Hepatic stellate cell (primary cell): ENCODE measurements around the gene MASP2.
"Not testable (repeated sequence)": the region's sequence is repeated elsewhere in the genome, so short reads cannot be mapped to it uniquely, and the experiment has no call there.

Experiments
- DNase-seq: peaks from one replicate; pipeline ENCODE4 v3.0.0; 2011; ENCODE audit warnings: low spot score

MASP2 gene

DNA sequence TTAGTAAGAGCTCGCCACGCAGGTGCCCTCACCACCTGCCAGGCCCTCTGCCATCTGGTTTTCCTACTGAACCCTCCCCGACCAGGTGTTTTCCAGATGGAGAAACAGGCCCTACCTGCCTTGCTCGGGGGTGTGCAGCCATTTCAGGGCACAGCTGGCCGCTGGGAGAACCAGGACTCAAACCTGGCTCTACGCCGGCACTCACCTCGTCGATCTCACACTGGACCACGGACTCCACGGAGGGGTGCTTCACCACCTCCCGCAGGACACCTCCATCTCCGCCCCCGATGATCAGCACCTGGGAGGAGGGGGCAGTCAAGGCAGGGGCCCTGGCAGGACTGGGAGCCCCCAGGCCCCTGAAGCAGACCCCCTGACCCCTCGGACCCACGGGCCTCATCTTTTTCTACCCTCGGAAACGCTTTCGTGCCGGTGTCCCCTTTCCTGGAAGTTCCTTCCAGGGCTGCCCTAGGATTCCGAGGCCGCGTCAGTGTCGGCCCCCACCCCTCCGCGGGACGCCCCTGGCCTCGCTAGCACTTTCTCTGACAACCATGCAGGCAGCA is 11.6 kb upstream of the MASP2 start:
- no peak for DNase-seq

DNA sequence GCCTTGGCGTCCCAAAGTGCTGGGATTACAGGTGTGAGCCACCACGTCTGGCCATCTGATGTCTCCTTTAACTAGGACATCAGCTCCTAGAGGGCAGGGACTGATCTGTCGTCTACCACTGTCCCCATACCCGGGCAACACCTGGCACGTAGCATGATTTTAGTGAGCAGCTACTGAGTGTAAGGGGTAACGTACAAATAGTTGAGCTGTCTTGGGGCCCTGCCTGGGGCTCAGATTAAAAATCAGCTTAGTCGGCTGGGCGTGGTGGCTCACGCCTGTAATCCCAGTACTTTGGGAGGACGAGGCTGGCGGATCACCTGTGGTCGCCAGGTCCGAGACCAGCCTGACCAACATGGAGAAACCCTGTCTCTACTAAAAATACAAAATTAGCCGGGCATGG is 11.0 kb upstream of the MASP2 start:
- no peak for DNase-seq

DNA sequence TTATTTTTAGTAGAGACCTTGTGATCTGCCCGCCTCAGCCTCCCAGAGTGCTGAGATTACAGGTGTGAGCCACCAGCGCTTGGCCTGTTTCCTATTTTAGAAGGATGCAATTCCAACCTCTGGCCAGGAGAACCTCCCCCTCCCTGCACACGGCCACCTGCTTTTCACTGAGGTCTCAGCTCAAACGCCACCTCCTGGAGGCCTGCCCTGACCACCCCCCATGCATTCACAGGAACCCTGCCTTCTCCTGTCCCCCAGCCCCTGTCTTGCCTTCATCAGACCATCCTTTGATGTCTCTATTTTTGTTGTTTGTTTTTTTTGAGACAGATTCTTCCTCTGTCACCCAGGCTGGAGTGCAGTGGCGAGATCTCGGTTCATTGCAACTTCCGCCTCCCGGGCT is 10.4 kb upstream of the MASP2 start:
- DNase-seq: no peak

DNA sequence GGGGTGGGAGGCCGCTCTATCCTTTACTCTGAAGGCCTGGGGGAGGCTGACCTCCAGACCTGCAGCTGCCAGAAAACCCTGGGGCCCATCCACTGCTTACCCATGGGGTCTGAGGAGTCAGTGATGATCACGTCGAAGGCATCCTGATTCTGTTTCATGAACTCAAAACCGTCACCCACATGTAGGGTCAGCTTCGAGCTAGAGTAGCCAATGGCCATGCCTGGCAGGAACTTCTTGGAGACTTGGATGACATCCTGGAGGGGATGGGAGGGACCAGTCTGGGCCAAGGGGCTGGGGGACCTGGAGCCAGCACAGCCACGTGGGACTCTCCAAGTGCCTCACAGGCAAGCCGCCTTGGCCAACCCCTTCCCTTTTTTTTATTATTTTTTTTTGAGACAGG is 9.5 kb upstream of the MASP2 start:
- no peak for DNase-seq

DNA sequence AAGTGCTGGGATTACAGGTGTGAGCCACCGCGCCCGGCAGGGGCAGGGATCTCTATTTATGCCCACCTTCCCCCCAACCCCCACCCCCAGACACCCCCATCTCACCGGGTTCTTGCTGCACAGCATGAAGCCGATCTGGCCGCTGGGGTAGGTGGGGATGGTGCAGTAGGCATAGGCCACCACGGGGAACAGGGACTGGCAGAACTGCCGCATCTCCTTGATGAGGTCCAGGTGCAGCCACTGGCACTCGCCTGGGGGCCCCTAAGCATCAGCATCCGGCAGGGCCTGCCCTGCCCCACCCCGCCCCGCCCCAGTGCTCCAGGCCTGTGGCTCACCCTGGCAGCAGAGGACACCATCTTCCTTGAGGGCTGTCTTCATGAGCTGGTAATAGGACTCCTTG is 8.6 kb upstream of the MASP2 start:
- no peak for DNase-seq

DNA sequence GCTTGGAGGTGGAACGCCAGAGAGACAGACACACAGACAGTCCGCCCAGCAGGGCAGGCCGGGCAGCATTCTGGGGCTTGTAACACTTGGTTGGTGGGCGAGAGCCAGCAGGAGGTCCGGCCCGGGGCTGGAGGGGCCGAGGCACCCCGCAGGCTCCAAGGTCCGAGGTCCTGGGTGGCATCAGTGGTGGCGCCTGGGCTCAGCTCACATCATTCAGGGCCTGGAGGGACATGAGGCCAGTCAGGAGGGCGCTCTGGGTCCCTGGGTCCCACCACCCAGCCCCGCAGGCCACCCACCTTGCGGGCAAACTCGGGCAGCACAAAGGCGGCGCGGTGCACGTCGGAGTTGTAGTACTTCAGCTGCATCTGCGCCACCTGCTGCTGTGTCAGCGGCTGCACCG is 7.6 kb upstream of the MASP2 start:
- DNase-seq: no peak

DNA sequence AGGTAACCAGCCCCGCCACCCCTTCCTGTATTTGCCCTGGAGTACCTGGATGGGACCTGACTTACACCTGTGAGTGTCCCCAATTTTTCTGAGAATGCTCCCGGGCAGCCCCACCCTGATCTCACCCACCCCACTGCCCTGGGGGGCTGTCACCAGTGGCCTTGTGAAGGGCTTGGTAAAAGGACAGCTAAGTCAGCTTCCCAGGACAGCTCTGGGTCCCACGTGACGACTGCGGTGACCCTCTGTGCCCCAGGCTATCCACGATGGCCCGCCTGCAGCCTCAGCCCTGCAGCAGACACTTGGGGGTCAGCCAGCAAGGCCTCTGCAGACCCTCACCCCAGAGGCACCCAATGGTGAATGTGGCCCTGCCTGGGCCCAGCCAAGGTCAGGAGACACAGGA is 7.1 kb upstream of the MASP2 start:
- no peak for DNase-seq

DNA sequence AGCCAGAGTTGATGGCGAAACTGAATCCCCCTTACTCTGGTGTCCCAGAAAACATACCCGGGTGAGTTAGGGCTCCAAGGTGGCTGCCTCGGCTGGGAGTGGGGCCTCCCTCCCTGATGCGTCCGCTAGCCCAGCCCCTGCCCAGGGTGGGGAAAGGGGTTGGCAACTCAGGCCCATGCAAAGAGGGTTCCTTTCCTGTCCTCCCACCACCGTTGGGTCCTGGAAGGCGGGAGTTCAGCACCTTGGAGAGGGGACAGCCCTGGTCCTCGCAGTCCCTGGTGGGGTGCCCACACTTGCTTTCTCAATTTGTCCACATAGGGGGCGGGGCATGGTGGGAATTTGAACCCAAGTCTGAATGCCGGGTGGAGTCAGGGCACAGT is 6.7 kb upstream of the MASP2 start:
- DNase-seq: no peak

DNA sequence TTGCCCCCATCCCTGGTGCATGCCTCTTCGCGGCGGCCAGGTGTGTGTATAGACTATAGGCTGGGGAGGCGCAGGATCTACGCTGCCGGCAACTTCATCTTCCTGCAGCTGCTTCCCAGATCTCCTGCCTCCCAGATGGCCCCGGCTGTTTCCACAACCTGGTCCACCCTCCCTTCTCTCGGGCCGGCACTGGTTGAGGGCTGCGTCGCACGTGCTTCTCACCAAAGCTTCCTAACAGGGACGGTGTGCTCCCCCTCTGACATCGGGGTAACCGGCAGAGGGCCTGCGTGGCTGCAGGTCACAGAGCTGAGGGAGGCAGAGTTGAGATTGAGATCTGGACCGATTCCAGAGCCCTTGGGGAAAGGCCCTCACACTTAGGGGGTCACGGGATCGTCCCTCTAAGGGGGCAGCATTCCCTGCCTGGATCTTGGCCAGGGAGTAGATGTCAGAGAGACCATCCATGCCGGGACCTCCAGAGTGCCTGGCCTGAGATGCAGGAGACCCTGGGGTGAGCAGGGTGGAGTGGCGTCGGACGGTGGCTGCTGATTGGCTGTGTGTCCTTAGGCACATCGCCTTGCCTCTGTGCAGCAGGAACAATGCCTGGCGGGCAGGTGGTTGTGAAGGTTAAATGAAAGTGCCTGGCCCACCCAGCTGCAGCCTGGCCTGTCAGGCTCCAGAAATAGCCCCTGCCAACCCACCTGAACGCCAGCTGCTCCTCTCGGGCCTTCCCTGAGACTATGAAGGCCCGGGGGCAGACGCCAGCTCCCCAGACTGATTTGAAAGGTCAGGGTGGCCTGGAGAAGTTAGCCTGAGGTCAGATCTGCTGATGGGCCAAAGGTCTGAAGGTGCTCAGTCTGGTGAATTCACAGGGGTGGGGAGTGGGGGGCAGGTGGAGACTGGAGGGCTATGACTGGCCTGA is 6.1 kb upstream of the MASP2 start:
- DNase-seq: no peak

DNA sequence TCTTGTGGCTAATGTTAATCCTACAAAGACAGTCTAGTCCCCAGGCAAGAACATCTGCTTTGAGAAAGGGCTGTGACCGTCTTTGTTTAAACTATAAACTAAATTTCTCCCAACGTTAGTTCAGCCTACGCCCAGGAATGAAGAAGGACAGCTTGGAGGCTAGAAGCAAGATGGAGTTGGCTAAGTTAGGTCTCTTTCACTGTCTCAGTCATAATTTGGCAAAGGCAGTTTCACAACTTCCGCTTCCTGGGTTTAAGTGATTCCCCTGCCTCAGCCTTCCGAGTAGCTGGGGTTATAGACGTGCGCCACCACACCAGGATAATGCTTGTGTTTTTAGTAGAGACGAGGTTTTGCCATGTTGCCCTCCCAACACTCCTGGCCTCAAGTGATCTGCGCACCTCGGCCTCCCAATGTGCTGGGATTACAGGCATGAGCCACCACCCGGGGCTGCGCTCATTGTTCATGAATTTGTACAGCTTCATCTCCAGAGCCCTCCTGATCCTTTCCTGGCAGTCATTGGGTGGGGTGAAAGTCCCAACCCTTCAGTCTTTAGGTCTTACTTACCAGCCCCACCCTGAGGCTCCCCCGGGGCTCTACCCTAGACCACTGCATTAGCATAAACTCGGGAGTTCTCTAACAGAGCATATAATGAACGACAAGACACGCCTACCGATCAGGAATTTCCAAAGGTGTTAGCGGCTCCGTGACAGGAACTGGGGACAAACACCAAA is 4.9 kb upstream of the MASP2 start:
- no peak for DNase-seq

DNA sequence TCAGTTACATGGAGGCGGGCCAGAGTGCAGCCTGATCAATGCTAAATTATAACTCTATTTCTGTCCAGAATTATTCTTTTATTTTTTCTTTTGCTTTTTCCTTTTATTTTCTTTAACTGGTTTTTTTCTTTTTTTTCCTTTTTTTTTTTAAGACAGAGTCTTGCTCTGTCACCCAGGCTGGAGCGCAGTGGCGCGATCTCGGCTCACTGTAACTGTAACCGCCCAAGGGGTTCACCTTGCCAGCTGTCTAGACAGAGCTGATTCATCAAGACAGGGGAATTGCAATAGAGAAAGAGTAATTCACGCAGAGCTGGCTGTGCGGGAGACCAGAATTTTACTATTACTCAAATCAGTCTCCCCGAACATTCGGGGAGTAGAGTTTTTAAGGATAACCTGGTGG is 4.1 kb upstream of the MASP2 start:
- DNase-seq: not testable (repeated sequence)

DNA sequence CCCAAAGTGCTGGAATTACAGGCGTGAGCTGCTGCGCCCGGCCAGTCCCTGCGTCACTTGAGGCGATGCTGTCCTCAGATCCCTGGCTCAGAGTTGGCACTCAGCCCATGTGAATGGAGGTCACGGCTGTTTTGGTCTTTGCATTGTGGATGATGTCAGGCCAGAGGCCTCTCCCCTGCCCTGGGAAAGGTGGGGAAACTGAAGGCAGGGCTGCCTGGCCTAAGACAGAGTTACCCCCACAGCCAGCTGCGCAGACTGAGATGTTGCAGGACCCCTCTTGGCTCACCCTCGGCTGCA is 821 bp downstream of the MASP2 start:
- DNase-seq: no peak

DNA sequence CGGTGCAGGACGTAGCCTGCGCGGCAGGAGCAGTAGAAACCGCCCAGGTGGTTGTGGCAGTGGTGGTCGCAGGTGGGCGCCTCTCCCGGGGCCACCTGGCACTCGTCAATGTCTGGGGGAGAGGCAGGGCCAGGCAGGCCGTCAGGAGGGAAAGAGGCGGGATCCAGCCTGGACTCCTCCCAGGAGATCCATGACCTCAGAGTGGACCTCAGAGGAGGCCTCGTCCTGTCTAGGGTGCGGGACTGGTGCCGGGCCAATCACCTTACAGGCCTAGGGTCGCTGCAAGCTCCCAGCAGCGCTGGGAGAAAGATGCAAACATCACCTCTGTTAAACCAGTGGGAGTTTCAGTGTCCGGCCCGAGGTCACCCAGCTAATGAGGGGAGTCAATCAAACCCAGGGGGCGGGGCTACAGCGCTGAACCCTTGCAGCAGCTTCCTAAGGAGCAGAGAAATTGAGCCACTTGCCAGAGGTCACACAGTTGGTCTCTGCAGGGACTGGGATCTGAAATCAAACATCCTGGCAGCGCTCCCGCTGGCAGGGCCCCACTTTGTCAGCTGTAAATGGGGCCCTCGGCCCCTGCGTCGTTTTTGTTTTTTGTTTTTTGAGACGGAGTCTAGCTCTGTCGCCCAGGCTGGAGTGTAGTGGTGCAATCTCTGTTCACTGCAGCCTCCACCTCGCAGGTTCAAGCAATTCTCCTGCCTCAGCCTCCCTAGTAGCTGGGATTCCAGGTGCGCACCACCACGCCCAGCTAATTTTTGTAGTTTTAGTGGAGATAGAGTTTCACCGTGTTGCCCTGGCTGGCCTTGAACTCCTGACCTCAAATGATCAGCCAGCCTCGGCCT is 1.4 kb downstream of the MASP2 start:
- DNase-seq: no peak

DNA sequence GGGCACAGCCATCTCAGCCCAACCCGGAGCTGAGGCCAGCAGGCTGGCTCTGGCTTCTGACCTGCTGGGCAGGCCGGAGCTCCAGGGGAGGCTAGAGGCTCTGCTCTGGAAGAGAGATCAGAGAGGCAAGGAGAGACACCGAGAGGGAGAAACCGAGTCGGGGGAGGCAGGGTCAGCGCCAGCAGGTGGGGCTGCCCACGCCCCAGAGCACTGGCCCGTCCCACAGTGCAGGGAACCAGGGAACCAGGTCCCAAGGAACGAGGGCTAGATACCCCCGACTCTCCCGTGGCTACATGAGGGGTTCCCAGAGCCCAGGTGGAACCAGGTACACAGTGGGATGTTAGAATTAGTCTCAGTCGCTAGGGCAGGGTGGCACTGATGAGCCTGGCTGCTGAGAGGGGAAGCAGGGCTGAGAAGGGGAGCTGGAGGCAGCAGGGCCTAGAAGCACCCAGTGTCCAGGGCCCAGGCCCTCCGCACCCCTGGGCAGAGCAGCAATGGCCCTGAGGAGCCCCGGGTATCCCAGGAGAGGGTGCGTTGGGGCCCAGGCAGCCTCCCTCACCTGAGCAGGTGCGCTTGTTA is 2.1 kb downstream of the MASP2 start:
- DNase-seq: no peak

DNA sequence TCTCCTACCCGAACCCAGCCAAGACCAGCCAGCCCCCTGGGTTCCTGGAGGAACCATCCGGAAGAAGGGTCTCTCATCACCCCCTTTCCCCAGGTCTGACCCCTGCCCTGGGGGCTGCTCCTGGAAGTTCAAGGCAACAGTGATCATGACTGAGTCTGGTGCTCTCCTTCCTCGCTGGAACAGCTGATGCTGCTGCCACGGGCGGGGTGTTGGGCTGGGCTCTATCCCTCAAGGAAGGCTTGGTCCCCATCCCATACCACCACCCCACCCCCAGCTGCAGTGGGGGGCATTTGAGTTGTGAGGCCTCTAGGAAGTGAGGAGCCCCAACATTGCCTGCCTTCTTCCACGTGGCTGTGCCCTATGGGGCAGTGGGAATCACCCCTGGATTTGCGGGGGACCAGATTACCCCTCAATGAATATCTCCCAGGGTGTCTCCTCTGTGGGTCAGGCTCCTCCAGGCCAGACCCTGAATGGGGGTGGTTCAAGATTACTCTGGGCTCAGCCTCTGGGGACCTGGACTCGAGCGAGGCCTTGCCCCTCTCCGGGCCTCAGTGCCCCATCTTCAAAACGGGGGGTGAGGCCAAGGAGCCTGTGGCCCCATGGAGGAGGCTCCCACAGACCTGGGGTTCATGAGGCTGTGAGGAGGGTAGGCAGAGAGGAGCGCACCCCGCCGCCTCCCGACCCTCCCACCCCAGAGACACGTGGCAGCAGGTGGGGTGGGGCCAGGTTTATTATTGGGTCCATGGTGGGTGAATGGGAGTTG is 2.8 kb downstream of the MASP2 start:
- DNase-seq: no peak

DNA sequence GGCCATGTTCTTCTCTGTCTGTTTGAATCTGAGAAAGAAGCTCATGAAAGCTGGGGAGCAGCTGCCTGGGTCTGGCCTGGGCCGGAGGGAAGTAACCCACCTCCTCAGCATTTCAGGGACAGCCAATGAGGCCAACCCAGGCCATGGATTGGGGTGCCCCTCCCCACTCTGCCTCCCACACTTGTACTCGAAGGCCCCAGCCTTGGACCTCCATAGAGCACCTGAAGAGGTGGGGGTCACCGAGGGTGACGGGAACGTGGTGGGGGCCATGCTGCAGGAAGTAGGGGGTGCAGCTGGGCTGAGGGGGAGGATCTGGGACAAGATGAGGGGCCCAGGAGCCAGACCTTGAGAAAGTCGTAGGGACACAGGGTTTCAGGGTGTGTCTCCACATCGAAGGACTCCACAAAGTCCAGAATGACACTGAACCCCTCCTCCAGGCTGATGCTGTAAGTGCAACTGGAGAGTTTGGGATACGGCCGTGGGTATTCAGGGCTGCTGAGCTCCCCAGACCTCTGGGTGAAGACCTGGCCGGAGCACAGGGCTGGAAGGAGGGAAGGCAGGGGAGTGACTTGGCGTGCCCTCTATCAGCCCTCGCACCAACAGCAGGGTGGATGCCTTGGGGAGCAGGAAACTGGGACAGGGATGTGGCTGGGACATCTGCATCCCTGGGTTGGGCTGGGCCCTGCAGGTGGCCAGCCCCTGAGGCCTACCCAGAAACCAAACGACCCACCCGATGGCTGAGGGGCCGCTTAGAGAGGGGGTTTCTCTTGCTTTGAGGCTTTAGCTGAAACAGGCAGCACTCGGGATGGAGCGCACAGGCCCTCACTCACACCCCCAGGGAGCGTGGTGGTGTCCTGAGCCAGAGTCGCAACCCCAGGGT is 3.8 kb downstream of the MASP2 start:
- no peak for DNase-seq

DNA sequence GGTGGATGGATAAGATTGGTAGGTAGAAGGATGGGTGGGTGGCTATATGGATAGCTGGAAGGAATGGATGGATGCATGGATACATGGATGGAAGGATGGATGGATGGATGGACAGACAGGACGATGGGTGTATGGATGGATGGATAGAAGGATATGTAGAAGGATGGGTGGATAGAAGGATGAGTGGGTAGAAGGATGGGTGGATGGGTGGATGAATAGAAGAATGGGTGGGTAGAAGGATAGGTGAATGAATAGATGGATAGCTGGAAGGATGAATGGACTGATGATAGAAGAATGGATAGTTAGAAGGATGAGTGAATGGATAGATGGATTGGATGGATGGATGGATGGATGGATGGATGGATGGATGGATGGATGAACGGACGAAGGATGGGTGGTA is 5.0 kb downstream of the MASP2 start:
- no peak for DNase-seq

DNA sequence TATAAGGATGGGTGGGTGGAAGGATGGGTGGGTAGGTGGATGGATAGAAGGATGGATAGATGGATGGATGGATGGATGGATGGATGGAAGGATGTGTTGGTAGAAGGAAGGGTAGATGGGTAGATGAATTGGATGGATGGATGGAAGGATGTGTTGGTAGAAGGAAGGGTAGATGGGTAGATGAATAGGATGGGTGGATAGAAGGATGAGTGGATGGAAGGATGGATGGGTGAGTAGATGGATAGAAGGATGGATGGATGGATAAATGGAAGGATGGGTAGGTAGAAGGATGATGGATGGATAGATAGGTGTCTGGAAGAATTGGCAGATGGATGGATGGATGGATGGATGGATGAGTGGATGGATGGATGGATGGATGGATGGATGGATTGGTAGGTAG is 6.0 kb downstream of the MASP2 start:
- DNase-seq: no peak

DNA sequence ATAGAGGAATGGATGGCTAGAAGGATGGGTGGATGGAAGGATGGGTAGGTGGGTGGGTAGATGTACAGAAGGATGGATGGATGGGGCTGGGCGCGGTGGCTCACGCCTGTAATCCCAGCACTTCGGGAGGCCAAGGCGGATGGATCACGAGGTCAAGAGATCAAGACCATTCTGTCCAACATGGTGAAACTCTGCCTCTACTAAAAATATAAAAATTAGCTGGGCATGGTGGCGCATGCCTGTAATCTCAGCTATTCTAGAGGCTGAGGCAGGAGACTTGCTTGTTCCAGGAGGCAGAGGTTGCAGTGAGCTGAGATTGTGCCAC is 7.0 kb downstream of the MASP2 start:
- not testable (repeated sequence) for DNase-seq

DNA sequence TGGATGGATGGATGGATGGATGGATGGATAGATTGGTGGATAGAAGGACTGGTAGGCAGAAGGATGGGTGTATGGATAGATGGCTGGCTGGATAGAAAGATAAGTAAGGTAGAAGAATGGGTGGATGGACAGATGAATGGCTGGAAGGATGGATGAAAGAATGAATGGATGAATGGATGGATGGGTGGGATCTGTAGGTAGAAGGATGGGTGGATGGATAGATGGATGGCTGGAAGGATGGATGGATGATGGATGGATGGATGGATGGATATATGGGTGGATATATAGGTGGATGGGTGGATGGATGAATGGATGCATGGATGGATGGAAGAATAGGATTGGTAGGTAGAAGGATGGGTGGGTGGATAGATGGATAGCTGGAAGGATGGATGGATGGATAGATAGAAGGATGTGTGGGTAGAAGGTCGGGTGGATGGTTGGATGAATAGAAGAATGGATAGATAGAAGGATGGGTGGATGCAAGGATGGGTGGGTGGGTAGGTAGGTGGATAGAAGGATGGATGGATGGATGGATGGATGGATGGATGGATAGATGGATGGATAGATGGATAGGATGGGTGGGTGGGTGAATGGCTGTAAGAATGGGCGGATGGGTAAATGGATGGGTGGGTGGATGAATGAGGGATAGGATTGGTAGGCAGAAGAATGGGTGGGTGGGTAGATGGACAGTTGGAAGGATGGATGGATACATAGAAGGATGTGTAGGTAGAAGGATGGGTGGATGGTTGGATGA is 7.5 kb downstream of the MASP2 start:
- DNase-seq: no peak
